Inflammatory macrophage treated with lipopolysaccharide for 4 hours (primary cell): ENCODE results near the gene NEIL3.

Experiments
- DNase-seq: peaks from one replicate; pipeline ENCODE4 v3.0.0-alpha.2; 2020

Gene NEIL3, protein sequence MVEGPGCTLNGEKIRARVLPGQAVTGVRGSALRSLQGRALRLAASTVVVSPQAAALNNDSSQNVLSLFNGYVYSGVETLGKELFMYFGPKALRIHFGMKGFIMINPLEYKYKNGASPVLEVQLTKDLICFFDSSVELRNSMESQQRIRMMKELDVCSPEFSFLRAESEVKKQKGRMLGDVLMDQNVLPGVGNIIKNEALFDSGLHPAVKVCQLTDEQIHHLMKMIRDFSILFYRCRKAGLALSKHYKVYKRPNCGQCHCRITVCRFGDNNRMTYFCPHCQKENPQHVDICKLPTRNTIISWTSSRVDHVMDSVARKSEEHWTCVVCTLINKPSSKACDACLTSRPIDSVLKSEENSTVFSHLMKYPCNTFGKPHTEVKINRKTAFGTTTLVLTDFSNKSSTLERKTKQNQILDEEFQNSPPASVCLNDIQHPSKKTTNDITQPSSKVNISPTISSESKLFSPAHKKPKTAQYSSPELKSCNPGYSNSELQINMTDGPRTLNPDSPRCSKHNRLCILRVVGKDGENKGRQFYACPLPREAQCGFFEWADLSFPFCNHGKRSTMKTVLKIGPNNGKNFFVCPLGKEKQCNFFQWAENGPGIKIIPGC

DNA sequence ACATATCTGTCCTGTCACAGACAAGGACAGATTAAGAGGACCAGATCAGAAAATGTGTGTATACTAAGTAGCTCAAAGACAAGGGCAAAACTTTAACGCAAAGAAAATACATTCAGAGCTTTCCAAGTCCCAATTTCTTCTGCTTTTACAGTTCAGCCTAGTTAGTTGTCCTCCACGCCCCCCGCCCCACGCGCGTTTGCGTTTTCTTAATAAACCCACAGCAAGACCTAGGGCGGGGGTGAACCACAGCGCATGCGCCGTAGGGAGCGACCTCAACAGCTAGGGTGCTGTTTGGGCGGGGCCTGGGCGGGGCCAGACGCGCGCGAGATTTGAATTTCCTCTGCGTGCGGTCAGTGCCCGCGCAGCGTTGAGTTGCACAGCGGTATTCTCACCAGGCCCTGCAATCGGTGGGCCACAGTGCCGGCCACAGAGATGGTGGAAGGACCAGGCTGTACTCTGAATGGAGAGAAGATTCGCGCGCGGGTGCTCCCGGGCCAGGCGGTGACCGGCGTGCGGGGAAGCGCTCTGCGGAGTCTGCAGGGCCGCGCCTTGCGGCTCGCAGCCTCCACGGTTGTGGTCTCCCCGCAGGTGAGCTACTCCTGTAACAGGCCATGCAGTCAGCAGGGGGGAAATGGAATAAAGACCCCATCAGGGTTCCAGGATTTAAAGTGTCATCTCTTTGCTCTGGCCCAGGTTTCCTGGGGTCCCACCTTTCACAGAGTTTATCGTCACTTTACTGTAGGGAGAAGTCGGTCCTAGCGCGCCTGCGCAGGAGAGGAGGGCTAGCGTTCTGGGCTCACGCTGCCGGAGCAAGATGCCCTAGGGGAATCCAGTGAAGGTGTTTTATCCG, at the start of gene NEIL3:
NEIL3 (plus strand) TSS at position 353 of the 850 bp plus-strand sequence; CDS start at position 433, 80 bp downstream.
- peak; percentile 95 for DNase-seq

DNA sequence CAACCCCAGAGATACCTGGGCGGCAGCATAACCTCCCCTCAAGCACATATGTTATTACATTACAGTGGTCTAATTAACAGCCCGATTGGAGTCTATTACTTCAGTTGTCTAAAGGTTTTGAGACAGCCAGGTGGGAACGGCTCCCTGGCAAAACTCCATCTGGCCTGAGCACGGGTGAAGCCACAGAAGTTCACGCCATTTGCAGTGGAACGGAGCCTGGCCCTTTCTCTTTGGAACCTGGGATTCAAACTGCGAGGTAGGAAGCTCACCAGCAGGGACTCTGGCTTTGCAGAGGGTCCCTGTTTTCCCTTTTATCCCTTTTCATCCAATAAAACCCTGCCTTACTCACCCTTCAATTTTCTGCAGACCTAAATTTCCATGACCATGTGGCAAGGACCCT, 45.9 kb upstream of the NEIL3 start:
- DNase-seq, result no peak

DNA sequence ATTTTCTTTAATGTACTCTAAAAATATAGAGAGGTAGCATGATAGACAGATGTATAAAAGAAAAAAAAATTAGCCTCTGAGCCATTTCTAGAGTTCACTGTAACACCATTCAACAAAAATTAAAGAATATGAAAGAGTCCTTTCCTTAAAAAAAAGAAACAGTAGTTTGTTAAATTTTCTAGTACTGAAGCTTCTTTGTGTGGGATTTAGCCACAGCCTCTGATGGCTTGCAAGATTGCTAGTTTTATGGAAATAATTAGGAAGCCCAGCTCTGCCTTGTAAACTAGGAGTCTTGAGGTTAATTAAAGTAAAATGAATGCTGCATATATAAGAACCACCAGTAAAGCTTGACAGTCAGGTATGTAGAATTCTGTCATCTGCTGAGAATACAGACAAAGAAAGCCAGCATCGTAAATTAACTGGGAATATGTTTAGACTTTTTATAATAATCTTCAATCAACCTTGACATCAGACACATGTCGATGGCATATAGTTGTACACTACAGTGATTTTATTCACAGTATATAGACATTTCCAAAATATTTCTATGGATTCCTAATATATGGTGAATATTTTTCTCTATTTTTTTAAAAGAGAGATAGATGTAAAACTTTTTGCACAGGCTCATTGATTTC, 44.8 kb upstream of the NEIL3 start:
- DNase-seq, result no peak

DNA sequence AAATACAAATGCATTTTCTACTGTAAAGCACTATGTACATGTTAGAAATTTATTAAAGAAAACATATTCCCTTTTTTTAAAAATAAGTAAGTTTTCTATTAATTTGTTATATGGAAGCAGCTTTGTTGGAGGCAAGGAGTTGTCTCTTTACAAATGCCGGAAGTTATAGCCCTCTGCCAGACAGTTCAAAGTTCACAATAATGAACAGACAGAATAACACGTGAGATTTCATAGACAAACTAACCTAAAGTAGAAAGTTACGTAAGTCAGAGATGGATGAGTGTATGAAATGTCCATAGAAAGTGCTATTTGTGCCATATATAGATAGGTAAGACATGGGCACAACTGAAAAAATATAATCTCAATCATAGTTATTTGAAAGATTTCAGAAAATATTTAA, 43.9 kb upstream of the NEIL3 start:
- DNase-seq, result no peak

DNA sequence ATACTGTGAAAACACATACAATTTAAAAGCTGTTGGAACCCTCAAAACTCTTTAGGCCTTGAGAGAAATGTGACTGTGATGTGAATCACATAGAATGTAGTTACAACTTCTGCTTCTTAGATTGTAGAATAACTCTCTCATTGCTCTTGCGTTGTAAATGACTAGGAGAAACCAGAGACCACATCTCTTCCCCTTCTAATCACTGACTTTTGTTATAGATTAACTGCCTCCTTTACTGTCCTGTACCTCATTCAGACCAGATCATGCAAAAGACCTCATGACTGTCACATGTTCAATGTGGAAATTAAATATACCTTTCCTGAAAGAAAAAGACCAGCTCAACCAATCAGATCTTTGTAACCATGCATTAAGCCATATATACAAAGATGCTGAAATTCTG, 43.2 kb upstream of the NEIL3 start:
- no peak for DNase-seq

DNA sequence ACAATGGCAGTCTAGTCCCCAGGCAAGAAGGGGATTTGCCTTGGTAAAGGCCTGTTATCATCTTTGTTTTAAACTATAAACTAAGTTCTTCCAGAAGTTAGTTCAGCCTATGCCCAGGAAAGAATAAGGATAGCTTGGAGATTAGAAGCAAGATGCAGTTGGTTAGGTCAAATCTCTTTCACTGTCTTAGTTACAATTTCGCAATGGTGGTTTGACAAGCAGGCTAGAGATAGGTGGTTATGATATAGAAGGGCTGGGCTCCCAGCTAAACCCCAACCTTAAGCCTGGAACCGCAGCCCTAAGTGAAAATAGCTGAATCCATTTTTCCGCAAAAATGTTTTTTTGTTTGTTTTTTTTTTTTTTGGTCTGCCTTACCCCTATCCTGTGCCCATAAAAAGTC, 41.8 kb upstream of the NEIL3 start:
- no peak for DNase-seq

DNA sequence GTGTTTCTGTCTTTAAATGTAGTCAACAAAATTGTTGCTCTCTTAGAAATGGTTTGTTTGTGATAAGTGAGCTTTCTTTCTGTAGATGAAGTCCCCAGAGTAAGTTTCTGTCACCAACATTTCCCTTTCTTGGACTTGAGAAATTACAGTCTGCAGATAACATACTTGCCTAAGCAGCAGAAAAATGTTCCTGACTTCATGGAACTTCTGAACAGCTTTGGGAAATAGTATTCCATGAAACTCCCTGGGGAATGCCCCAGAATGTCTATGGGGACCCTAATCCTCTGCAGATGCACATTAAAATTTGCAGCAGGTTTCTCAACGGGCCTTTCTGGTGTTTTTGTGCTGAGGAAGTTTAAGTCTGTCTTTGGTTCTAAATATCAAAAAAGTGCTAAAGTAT, 38.6 kb upstream of the NEIL3 start:
- DNase-seq, result no peak

DNA sequence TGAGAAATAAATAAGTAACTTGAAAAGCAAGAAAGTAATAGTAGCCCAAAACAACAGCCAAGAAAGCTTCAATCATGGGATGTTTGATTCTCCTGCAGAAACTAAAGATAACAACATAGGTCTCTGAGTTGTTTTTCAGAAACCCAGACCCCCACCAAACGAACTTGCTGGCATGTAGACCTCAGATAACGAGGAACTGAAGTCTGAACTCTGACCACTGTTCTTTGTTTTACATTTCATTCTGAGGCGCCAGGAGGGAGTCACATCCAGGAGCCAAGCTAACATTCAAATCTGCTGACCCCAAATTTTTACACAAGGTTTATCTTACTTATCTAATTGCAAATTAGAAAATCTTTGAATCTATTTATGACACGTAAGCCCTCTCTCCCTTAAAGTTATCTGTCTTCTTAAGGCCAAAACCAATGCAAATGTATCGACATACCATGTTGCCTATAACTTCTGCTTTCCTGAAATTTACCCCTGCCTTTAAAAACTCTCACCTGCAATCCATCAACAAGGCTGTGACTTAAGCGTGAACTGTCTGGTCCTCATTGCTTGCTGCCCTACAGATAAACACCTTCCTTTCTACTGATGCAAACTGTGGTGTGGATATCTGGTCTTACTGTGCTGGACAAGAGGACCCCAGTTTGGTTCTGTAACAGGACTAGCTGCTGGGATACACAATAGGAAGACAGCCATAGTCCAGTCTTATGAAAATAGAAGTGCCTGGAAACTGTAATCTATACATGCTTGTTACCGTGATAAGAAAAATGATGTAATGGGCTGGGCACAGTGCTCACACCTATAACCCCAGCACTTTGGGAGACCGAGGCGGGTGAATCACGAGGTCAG, 37.5 kb upstream of the NEIL3 start:
- no peak for DNase-seq

DNA sequence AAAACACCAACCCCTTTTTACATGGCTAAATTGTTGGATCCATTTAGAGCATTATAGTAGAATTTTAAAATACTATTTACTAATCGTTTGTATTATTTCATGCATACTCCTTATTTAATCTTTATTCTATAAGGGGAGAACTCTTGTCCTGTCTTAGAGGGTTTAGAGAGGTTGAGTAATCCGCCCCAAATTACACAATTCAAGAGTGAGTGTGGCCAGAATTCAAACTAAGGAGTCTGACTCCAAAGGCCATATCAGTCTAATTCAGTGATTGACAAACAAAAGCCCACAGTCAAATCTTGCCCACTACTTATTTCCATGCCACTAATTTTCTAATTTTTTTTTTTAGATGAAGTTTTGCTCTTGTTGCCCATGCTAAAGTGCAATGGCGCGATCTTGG, 33.7 kb upstream of the NEIL3 start:
- DNase-seq, result no peak

DNA sequence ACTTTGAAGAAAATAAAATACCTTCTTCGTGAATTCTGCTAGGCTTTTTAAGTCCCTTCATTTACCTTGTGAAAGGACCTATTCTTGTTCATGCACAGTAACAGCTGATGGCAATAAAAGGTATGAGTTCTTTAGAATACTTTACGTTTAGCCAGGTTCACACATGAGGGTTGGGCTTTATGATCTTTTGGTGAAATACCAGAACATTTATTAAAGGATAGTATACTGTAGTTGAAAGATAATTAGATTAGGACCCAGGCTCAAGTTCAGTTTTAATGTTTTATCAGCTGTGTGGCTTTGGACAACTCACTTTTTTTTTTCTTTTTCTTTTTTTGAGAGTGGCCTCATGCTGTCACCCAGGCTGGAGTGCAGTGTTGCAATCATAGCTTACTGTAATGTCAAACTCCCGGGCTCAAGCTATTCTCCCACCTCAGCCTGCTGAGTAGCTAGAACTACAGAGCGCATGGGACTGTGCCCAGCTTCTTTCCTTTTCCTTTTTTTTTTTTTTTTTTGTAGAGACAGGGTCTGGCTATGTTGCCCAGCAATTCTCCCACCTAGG, 28.2 kb upstream of the NEIL3 start:
- peak; percentile 38 for DNase-seq

DNA sequence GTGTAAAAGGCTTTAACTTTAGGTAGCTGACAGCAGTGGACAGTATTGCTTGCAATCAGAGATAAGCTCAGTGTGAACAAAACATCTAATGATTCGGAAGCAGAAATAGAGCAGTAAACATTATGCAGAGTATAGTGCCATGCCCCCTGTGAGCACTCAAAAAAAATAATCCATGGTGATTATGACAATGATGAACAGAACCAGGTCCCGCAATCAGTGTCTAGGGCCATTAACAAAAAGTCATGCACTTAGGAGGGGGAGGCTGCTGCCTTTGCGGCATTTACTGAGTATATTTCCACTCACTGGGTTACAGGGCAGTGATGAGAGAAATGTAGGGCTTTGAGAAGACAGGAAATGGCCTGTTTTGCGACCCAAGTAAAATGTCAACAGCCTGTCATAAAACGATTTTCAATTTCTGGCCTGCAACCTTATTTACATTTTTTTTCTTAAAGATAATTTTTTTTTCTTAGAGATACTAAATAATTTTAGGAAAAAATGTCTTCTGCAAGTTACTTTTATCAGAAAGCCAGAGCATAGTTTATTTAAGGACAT, 27.3 kb upstream of the NEIL3 start:
- DNase-seq, result no peak

DNA sequence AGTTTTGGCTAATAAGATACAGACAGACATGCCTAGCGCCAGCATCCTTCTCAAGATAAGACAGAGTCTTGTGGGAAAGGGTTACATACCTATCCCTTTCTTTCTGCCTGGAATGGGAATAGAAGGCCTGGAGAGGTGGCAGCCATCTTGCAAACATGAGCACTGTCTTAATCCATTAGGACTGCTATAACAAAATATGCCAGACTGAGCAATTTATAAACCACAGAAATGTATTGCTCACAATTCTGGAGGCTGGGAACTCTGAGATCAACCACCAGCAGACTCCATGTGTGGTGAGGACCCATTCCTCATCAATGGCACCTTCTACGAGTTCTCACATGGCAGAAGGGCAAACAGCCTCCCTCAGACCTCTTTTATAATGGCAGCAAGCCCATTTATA, 26.5 kb upstream of the NEIL3 start:
- DNase-seq, result no peak

DNA sequence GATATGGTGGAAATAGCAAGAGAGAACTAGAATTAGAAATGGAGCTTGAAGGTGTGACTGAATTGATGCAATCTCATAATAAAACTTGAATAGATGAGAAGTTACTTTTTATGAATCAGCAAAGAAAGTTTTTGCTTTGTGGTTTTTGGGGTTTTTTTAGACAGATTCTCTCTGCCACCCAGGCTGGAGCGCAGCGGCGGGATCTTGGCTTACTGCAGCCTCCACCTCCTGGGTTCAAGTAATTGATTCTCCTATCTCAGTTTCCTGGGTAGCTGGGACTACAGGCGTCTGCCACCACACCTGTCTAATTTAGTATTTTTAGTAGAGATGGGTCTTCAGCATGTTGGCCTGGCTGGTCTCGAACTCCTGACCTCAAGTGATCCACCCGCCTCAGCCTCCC, 23.7 kb upstream of the NEIL3 start:
- no peak for DNase-seq

DNA sequence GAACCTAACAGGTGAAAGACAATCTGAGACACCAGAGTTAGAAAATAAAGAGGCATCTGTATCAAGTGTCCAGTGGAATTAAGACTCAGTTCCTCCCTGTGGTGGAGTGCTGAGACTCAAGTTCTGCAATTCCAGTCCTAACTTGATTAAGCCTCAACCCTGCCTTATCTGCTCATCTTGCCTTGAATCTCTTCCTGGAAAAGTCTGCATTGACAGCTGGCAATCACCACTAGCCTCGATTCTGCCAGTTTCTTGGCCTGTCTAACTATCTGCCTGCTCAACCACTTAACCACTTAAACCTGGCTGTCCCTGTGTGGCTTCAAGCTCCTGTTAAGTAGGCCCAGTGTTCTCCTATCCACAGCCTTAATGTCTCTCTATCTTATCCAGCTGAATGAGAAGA, 22.4 kb upstream of the NEIL3 start:
- no peak for DNase-seq

DNA sequence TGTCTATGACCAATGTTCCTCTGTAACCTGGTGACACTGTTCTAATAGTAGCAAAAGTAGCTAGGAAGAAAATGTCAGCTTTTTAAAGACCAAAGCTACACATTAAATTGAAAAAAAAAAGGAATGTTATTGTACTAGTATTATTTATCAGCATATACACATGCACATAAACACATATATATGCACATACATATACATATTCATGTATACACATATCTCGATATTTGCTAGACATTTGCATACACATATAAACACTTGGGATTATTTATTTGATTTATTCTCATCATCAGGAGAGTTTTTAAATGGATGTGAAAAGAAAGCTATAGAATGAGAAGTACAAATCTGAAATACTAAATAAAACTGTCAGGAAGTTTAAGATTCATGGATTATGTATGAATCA, 21.3 kb upstream of the NEIL3 start:
- no peak for DNase-seq

DNA sequence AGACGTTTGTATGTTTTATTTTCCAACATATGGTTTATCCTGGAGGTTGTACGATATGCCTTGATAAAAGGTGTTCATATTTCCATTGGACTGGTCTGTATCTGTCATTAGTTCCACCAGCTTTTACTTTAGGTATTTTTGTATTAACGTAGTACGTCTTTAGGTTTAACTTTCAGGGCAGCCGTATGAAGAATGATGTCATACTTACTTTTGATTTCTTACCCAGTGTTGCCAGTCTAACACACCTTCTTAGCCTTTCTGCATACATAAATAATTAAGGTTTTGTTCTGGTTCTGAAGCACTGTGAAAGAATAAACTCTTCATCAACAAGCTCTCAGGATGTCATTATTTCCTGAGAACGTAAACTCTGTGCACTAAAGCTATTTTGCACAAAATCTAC, 18.9 kb upstream of the NEIL3 start:
- no peak for DNase-seq

DNA sequence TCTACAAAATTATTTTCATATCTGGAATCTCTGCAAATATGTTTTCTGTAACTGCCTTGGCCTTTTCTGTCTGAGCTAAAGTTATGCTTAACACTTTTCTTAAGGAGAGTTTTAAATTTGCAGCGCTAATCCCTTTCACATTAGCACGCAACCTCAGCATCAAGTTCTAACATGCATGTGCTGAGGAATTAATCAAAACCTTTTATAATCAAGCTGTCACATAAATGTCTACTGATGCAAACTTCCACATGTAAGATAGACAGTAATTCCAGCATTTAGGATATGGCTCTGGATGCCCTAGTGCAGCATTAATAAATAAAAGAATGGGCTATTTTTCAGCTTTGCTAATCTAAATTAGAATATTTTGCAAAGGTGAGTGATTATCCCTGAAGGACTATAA, 17.5 kb upstream of the NEIL3 start:
- DNase-seq, result no peak

DNA sequence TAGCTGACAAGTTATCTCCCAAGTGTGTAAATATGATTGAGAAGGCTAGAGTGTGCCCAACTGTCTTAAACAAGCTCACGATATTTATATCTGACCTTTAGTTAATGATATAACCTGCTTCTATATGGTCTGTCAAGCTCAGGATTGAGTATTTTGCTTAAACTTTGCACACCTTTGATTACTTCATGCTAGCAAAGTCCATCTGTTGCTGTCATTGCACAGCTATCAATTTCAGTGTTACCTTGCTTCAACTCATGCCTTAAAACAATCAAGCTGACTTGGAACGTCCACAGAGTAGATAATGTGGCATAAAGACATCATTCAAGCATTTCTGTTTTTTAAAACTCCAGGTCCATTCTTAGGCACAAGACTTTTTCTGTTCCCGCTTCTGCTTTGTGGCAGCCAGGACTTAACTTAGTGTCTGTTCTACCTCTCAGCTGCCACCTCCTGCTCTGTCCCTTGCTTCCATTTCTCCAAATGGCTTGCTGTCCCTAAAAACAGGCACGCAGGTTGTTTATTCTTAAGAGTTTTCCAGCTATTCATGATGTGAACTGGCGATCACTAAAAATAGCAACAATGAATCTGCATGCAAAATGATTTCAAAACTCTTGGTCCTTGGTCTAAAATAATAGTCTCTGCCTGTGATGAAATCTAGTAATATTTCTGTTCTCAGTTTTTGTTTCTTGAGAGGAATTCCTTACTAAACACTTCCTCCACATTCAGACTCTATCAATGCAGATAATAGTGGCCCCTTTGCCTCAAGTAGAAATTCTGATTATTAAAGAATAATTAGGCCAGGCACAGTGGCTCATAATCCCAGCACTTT, 16.3 kb upstream of the NEIL3 start:
- DNase-seq, result peak; percentile 52

DNA sequence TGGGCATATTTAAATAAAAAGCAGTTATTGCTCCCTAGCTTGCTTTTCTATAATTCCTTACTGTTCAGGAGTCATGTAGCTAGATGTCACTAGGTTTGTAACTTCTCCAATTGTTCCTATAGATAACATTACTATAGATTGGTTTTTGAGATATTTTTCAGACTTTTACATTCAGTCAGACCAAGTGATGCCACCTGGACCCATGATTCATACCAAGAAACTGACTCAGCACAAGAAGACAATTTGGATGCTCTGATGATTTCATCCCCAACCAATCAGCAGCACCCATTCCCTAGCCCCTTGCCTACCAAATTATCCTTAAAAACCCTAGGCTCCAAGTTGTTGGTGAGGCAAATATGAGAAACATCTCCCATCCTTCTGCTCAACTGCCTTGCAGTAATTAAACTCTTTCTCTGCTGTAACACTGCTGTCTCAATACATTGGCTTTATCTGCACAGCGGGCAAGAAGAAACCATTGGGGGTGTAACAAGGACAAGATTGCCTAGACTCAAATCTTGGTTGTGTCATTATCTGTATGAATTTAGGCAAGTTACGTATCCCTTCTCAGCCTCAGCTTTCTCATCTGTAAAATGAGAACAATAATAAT, 11.8 kb upstream of the NEIL3 start:
- no peak for DNase-seq

DNA sequence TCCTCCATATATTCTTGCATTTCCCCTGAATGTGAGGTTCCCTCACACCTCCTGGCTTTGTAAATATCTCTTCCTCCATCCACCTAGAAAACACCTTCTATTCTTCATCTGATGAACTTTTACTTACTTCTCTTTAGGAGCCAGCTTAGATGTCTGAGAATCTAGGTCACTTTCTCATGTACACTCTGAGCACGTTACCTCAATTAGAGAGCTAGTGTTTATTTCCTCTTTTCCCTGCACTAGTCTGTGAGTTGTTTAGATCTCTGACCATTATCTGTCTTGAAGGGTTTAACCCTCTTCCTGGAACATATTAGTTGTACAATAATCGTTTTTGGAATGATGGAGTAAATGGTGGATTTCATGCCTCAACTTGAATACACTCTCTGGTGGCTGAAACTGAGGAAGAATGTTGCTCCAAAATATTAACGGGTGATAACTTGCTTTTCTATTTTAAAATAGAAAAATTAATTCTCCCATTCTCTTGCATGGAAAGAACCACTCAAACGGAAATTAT, 8.5 kb upstream of the NEIL3 start:
- no peak for DNase-seq
